ENCODE measurements around the gene CUBN.

CUBN gene

DNA sequence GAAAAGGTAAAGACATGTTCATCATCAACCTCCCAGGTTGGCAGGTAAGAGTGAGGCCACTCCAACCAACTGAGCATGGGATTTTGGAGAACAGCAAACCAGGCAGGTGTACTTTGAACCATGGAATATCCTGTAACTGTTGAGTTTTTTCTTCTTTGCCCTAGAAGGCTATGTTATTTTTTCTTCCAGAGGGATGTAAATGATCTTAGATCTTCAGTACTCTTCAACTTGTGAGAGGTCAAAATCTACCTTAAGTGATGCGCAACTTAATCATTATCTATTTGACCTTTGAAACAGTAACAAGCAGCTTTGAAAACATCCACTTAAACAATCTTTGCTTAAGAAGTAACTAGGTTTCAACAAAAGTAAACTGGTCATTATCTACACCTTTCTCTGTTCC lies at the start of gene CUBN:
CUBN (minus strand) TSS at position 71 of the 400 bp plus-strand sequence; CDS start at position 25, 46 bp downstream.
- DNase-seq (ENCODE audit: low read depth in 2 of 2) = no peak

DNA sequence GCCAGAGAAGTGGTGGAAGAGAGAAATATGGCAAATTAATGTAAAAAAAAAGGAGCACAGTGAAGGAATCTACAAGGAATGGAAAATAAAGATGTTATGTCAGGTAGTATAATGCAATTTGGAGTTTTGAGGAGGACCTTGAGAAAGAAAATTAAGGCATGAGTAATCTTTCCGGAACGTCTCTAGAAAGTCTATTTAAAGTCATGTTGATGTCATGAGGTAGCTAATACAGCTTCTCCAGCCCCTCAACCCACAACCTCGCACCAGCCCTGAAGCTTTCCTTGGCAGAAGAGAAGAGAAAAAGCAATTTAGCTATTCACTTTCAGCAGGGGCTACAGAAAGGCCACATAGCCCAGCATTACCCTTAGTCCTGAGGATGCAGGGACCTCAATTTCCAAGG lies 49.4 kb upstream of the CUBN start:
- no peak for DNase-seq (ENCODE audit: low read depth in 2 of 2)

DNA sequence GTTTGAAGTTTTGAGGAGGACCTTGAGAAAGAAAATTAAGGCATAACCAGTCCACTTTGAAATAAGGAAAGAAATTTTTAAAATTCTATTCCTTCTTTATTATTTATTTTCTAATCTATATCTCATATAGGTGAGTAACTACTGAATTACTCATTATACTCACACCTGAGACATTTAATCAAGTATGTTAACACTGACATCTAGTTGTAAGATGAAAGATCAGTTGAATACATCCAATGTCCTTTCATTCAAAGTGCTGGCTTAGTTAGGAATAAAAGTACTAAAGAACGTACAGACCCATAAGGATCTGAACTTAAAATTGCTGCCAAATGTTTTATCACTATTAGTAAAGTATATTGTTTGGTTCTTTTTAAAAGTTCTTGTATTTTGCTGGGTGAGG lies 48.4 kb upstream of the CUBN start:
- DNase-seq (ENCODE audit: low read depth in 2 of 2) = no peak

DNA sequence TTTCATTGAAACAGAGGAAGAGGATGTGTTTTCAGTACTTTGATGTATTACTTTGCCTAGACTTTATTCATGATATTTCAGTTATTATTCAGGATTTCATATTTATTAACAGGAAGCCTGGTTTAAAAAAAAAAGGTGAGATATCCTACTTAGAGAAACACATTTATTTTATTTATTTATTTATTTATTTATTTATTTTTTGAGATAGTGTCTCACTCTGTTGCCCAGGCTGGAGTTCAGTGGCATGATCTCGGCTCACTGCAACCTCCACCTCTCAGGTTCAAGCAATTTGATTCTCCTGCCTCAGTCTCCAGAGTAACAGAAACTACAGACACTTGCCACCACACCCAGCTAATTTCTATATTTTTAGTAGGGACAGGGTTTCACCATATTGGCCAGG lies 47.4 kb upstream of the CUBN start:
- no peak for DNase-seq (ENCODE audit: low read depth in 2 of 2)

DNA sequence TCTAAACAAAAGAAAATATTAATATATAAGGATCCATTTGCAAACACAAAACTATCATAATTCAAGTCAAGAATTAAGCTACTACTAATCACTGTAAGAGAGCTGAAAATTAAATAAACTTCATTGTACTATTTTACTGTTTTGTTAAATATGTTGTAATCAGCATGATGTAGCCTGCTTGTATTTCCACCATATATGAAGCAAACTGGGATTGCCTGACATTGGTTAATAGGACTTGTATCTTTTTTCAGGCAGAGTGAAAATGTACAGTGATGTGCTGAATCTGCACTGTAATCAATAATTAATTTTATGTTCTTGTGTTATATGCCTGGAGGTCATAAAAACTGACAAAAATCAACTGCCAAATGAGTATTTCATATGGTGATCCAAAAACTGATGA lies 46.5 kb upstream of the CUBN start:
- no peak for DNase-seq (ENCODE audit: low read depth in 2 of 2)

DNA sequence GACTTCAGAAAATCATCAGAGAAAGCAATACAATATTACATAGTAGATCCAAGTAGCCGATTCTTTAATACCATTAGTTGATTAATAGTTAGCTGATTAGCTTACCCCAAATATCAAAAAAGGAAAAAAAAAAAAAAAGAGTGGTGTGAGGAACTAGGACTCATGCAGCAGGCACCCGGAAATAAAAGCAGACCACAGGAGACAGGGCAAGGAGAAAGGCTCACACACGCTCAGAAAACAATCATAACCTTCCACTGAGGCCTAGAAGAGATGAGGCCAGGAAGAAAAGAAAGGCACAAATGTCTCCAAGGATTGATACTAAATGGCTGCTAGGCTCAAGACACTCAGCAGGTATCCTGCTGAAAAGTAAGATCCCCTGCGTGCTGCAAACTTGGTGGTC lies 45.9 kb upstream of the CUBN start:
- no peak for DNase-seq (ENCODE audit: low read depth in 2 of 2)

DNA sequence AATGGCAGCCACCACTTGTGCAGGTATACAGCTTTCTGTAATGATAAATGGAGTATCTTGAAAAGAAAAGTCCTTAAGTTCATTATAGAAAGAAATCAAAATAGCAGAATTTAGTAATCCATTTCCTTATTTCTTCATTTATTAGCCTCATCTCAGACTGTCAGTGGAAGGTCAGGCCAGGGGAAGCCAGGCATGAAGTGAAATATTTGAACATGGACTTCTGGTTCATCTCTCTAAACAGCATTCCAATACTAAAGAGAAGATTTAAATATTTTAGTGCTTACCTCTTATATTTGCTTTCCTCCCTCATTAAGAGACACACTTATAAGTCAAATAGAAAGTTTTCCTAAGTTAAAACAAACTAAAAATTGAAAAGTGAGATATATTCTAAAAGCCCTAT lies 45.0 kb upstream of the CUBN start:
- DNase-seq (ENCODE audit: low read depth in 2 of 2) = no peak

DNA sequence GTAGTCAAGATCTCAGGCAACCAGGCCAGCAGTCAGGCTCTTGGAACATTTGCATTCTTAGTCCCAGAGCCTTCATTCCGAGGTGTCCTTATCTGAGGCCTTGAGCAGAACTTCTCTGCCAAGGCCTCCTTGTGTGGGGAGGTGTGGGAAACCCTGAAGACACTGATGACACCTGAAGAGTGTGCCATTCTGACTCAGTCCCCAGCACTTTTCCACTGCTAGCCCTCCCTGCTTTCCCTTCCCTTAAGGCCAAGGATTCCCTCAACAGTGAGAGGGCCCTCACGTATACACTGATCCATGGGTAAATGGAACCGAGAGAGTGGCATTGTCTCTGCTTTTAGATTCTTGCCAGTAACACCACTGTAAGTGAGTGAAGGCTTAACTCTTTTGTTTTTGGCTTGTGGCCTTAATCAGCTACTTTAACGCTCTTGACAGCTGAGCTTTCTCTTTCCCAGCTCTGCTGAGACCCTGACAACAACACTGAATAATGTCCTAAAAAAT lies 41.6 kb upstream of the CUBN start:
- DNase-seq (ENCODE audit: low read depth in 2 of 2) = no peak

DNA sequence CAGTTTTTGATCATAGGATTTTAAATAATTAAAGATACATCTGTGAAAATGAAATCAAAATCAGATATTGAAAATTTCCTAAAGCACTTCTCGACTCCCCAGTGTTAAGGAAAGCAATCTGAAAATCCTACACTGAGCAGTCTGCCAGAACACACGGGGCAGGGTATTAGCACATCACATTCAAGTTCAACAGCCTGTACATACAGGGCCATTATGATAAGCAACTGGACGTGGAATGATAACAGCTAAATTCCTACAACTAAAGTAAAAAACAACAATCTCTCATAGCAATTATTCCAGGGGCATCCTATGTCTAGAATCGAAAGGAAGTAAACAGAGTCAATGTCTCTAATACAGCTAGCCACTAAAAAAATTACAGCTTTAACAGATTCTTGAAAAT lies 40.2 kb upstream of the CUBN start:
- DNase-seq (ENCODE audit: low read depth in 2 of 2) = no peak

DNA sequence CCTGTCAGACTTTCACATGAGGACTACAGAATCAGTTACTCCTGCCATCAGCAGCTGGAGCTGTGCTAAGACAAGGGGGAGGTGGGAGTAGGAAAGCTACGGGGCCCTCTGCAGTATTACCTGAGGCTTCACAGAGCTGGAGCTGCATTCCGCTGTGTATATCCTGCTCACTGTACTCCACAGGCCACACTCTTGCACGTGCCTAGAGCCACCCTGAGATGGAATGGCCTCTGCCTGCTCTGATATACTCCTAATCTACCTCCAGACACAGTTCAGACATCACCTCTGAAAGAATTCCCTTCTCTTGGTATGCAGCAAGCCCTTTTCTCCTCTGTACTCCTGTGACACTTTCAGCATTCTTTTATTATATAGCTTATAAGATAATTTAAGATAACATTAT lies 37.1 kb upstream of the CUBN start:
- no peak for DNase-seq (ENCODE audit: low read depth in 2 of 2)

DNA sequence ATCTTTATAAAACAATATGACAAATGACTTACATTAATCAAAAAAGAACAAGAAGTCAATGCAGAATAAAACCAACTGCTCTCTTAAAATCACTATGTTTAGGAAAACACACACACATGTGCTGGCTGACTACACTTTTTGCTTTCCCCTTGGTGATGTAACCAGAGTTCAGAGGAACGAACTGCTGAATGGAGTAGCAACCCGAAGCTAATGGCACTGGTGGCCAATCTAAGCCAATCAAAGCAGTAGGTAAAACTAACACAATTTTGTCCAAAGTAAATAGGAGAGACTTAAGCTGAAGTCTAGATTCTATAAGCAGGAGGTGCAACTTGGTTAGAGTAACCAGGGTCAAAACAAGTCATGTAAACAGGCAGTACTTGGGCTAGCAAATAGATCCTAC lies 33.2 kb upstream of the CUBN start:
- no peak for DNase-seq (ENCODE audit: low read depth in 2 of 2)

DNA sequence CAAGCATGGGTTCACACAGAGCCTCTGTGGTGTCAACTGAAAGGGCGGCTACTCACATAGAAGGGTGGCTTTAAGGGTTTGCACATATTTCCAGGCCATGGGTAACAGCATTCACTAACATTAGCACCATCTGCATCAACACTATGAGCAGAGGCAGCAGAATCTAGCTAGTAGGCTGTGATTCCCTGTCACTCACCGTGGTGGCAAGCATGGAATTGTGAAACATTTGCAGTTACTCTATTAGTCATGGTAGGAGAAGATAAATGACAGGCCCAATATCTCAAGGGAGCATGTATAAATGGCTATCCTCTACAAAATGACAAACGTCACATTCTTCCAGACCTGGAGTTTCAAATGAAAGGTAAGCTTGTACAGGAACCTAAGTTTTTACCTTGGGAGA lies 32.2 kb upstream of the CUBN start:
- DNase-seq (ENCODE audit: low read depth in 2 of 2) = no peak

DNA sequence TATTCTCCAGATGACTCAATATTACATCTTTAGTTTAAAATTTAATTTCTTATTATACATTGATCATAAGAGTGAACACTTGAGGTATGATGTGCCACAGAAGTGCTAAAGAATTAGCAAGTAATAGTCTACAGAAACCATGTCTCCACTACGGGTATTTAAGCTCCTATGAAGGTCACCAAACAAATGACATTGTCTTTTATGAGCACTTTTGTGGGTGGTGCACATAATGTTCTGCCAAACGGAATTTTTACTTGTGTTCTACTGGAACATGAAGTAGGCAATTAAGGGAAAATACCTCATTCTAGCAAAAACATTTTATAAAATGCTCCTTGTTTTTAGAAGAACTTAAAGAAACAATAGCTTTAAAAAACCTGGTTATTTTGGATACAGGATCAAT lies 27.4 kb upstream of the CUBN start:
- DNase-seq (ENCODE audit: low read depth in 2 of 2) = no peak

DNA sequence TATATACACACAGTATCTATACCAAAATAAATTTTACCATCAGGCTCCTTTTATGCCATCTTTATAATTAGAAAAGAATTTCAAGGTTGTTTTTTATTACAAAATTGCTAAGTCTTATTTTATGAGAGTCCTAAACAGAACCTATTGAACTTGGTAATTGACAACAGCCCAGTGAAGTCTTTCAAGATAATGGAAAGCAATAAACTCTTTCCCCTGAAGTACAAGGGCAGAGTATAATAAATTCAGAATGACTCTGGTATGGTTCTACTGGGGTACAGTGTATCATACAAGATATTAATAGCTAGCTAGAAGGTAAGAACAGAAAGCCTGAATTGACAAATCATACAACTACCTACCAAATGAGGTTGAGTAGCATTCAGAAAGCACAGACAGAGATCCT lies 26.2 kb upstream of the CUBN start:
- no peak for DNase-seq (ENCODE audit: low read depth in 2 of 2)

DNA sequence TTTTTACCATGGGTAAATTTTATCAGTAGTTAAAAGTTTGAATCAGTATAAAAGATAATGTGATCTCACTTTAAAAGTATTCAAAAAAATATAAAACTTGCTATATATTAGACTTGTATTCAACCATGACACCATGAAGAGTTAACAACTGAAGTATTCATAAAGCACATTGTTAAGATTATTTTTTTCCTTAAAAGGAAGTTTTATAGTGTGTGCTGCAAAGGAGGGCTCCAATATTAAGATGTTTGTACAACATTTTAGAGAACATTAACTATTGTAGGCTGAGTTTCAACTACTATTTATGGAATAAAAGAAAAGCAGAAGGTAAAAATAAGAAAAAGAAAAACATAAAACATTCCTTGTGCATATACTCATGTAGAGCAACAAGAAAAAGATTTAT lies 24.5 kb upstream of the CUBN start:
- no peak for DNase-seq (ENCODE audit: low read depth in 2 of 2)

DNA sequence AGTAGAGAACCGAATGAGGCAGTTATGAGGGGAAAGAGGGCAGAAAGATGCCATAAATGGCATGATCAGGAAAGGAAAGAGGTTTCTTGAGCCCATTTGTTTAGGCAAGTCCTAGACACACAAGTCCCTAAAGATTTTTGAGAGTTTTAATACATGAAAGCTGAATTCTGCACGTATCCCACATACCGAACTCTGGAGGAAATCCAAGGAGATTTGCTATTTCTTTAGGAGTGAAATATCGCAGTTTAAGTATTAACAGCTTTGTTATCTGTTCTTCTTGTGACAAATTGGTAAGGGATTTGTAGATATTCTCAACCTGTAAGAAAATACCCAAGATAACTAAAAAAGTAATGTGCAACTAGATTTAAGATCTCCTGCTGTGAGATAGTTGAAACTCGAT lies 23.7 kb upstream of the CUBN start:
- DNase-seq (ENCODE audit: low read depth in 2 of 2) = no peak

DNA sequence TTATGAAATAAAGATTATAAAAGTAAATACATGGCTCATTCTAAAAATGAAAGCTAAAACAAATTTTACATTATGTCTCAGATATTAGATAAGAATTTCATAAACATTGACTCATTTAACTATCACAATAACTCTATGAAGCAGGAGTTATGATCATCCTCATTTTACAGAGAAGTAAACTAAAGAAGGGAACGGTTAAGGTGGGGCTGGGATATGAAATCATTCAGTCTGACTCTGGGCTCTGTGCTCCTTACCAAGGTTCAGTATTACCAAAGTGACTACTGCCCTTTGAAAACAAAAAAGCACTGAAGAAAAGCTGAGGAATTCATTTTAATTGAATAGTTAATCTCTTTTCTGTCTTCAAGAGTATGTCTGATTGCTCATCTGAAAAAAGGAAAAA lies 22.1 kb upstream of the CUBN start:
- DNase-seq (ENCODE audit: low read depth in 2 of 2) = no peak

DNA sequence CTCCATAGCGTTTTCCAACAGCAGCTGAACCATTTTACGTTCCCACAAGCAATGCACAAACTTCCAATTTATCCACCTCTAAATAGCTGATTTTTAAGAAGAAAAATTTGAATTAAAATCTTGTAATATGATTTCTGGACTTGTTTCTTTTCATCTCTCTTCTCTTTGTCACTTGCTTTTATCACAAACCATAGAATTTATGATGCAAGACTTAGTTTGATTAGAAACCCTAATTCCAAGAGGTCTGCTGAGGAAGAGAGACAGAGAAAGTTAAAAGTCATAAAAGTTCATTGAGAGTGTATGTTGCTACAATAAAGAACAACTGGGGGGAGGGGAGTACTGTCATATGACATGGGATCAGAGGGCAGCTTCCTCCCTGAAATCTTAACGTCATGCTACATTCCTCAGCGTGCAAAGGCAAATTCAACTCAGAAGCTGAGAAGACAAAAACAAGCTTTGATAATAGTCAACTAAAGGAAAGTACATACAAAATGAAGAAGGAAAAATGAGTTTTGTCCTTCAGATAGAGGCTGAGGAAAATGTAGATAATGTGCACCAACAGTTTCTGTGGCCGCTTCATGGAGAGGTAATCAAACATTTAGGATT lies 18.4 kb upstream of the CUBN start:
- DNase-seq (ENCODE audit: low read depth in 2 of 2) = no peak

DNA sequence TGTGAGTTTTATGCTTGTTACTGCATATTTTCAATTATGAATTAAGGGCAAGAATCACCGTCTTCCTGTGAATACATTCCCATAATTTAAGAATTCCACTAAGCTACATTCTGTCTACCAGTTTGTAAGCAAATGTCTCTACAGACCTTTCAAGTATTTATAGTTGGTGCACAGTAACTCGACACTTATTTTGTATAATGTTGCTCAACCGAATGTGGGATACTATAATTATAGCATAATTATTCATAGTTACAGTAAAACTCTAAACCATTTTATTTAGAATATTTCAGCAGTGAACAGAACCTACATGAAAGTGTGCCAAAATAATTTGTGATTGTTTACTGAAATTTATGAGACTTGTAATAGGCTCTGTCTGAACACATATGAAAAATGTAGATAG lies 17.3 kb upstream of the CUBN start:
- no peak for DNase-seq (ENCODE audit: low read depth in 2 of 2)

DNA sequence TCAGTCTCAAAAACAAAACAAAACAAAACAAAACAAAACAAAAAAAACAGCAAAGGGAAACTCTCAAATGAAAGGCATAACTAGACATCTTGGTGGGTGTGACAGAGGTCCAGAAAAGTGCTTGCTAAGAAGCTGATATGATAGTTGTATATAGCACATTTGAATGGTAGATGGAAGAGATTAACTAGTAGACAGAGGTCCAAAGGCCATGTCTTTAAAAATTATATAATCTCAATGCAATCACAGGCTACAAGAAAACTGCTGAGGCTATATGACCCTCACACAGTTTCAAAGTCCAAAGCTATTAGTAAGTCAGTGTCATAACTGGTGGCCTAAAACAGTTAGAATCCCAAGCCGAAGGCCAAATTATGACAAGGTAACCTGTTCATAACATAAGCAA lies 15.6 kb upstream of the CUBN start:
- no peak for DNase-seq (ENCODE audit: low read depth in 2 of 2)

DNA sequence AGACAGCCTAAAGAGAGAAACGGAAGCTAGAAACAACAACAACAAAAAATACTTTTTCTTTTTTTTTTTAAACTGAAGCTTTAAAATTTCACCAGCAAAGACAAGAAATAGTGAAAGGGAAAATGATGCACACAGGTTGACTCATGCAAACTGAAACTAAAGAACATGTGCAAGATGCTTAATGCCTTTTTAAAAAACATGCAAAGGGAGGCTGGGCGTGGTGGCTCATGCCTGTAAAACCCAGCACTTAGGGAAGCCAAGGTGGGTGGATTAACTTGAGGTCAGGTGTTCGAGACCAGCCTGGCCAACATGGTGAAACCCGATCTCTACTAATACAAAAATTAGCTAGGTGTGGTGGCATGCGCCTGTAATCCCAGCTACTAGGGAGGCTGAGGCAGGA lies 15.1 kb upstream of the CUBN start:
- peak in 1 of 2 donors; percentile 24 for DNase-seq (ENCODE audit: low read depth in 2 of 2)

DNA sequence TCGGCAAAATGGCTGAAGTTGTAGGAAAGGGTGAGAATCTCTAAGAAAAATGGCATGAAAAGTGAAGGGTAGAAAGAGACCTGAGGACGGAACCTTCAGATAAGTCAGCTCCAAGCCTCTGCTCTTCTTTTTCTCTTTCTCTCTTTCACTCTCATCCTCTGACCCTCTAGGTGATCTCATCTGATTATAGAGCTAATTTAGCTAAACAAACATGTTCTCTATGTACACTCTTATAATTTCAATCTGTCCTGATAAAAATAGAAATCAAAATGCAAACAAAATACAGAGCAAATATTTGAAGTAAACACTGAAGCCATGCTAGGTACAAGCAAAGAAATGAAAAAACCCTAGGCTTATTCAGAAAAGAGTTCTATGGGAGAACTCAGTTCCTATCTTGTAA lies 14.4 kb upstream of the CUBN start:
- DNase-seq (ENCODE audit: low read depth in 2 of 2) = no peak

DNA sequence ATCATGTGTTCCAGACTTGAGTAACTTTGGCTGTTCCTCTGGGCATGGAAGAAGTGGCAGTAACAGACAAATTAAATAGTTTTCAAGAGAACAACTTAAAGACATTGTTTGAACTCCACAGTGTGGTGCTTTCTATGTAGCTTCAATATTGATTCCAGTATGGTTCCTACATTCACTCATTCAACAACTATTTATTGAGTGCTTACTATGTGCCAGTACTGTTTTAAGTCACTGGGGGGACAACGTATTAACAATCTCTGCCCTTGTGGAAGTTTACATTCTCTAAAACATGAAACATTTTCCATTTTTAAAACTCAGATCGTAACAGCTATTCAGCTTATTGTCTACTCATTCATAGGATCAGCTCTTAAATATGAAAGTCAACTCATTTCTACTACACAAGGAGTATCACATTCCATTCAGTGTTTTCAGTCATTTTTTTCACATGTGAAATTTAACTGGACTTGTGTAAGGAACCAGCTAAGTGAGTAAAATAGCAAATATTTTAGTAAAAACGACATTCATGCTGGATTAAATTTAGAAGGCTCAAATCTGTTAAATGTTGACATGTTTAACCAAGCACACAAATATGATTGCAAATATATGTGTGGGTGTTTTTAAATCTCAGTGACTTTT lies 13.6 kb upstream of the CUBN start:
- no peak for DNase-seq (ENCODE audit: low read depth in 2 of 2)
